ENCODE results near the gene IER5L.

The IER5L gene

DNA sequence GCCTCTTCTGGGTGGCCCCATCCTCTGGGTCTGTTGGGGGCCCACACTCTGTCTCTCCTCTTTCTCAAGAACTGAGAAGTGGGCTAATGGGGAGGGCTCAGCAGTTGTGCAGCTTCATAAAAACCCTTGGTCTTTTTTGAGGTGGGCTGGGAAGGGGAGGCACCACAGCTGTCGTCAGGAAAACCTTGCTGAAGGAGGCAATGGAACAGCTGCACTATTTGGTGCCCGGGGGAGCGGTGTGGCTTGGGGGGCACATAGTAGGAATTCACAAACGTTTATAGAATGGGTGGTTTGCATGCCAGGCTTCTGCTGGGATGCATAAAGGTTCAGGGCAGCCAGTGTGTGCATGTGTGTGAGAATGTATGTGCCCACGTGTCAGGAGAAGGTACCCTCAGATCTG lies 3.2 kb upstream of the IER5L start:
- H3K9me3 ChIP-seq (replicated peaks; ENCODE audit: insufficient read depth, low read length) = no peaks in the 10 kb centered on the region
- DNase-seq = no peak
- H3K9me2 ChIP-seq (replicated peaks; ENCODE audit: insufficient read depth, low read length) = no peaks in the 10 kb centered on the region
- H3K4me1 ChIP-seq (ENCODE audit: low read length) = peaks cover 13% of the 10 kb centered on the region
- TF ChIP-seq EZH2phosphoT487 (IDR thresholded peaks at IDR 0.05; ENCODE audit: low read length) (no peak), EZH2 (optimal IDR thresholded peaks at IDR 0.05; ENCODE audit: low read depth, low read length) (no peak)
- TF ChIP-seq, protein P1, sequence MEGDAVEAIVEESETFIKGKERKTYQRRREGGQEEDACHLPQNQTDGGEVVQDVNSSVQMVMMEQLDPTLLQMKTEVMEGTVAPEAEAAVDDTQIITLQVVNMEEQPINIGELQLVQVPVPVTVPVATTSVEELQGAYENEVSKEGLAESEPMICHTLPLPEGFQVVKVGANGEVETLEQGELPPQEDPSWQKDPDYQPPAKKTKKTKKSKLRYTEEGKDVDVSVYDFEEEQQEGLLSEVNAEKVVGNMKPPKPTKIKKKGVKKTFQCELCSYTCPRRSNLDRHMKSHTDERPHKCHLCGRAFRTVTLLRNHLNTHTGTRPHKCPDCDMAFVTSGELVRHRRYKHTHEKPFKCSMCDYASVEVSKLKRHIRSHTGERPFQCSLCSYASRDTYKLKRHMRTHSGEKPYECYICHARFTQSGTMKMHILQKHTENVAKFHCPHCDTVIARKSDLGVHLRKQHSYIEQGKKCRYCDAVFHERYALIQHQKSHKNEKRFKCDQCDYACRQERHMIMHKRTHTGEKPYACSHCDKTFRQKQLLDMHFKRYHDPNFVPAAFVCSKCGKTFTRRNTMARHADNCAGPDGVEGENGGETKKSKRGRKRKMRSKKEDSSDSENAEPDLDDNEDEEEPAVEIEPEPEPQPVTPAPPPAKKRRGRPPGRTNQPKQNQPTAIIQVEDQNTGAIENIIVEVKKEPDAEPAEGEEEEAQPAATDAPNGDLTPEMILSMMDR (IDR thresholded peaks at IDR 0.05; ENCODE audit: low read length) = no peak
- H3F3A ChIP-seq (ENCODE audit: insufficient read depth, low read length) = peaks cover 7% of the 10 kb centered on the region; the same call in 1 of the 2 replicates
- no peaks in the 10 kb centered on the region for H3K27me3 ChIP-seq (replicated peaks; ENCODE audit: insufficient read depth, low read length)
- H3K27ac ChIP-seq (ENCODE audit: low read length) = no peak overlapping the region
- H3K79me2 ChIP-seq (ENCODE audit: low read length) = peaks cover 6% of the 10 kb centered on the region; the same call in 1 of the 2 replicates
- no peak overlapping the region for H3K9ac ChIP-seq (ENCODE audit: low read length)
- no peaks in the 10 kb centered on the region for H3K36me3 ChIP-seq (replicated peaks; ENCODE audit: insufficient read depth, low read length)
- H3K4me3 ChIP-seq (ENCODE audit: low read length) = no peak overlapping the region
- H3K4me2 ChIP-seq (ENCODE audit: low read depth, low read length) = no peak overlapping the region
- no peak overlapping the region for H2AFZ ChIP-seq (ENCODE audit: low read length)
- H4K20me1 ChIP-seq (ENCODE audit: insufficient read depth, low read length) = no peaks in the 10 kb centered on the region

DNA sequence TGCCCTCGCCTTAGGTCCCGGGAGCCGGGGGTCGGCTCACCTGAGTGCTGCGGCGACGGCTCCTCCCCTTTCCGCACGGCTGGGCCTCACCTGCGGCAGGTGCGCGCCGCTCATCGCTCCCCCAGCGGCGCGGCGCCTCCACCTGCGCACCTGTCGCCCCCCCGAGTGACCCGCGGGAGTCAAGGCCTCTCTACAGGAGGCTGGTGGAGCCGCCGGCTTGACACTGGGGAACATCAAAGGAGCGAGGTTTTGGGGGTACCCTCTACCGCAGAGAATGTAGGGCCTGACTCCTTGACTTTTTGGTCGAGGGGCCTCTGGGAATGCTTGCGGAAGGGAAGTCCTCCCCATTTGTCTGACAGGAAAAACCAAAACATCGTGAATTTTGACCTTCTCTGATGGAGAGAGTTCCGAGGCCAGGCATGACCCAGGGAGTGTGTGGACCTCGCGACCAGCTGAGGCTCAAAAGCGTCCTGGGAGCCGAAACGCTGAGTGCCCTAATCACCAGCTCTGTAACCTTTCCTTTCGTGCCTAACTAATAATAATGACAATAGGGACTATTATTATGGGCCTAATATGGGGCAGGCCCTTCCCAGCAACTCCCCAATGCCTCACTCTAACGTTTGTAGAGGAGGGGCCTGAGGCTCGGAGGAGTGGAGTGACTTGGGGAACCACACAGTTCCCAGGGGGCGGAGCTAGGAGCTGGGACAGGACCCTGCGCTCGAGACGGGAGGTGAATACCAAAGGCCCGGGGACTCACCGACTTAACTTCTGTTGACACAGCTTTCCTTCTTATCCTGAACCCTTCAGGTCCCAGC lies 714 bp upstream of the IER5L start:
- DNase-seq = no peak
- H3K27me3 ChIP-seq (replicated peaks; ENCODE audit: insufficient read depth, low read length) = 0 out of 2 replicates have a peak, but pooled peaks cover under 1% of the 10 kb centered on the region

DNA sequence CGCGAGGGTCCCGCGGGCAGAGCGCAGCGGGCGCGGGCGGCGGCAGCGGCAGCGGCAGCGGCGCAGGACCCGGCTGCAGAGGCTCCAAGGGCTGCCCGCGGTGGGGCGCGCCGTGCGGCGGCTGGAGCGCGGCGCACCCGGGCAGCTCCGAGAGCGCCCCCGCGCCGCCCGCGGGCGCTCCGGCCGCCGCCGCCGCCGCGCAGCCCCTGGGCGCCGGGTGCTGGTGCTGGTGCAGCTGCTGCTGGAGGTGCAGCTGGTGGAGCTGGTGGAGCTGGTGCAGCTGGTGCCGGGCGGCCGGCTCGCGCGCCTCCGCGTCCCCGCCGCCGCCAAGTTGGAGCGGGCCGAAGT lies 644 bp downstream of the IER5L start:
- Histone ChIP-seq H3K4me2 (ENCODE audit: low read depth, low read length) (peak overlapping the region; percentile 92; the same call in 1 of the 2 replicates), H3K27ac (ENCODE audit: low read length) (no peak overlapping the region), H3K36me3 (replicated peaks; ENCODE audit: insufficient read depth, low read length) (no peaks in the 10 kb centered on the region), H3K9me2 (replicated peaks; ENCODE audit: insufficient read depth, low read length) (no peaks in the 10 kb centered on the region), H3K79me2 (ENCODE audit: low read length) (peaks cover 6% of the 10 kb centered on the region; the same call in 1 of the 2 replicates), H4K20me1 (ENCODE audit: insufficient read depth, low read length) (no peaks in the 10 kb centered on the region), H3K27me3 (replicated peaks; ENCODE audit: insufficient read depth, low read length) (peaks cover 14% of the 10 kb centered on the region), H3K4me1 (ENCODE audit: low read length) (peaks cover 13% of the 10 kb centered on the region; the same call in 1 of the 2 replicates), H3K4me3 (ENCODE audit: low read length) (peak overlapping the region; percentile 75), H2AFZ (ENCODE audit: low read length) (no peak overlapping the region), H3K9ac (ENCODE audit: low read length) (no peak overlapping the region), H3F3A (ENCODE audit: insufficient read depth, low read length) (peaks cover 27% of the 10 kb centered on the region), H3K9me3 (replicated peaks; ENCODE audit: insufficient read depth, low read length) (no peaks in the 10 kb centered on the region)
- peak; percentile 40 for DNase-seq
- TF ChIP-seq, protein P1 (IDR thresholded peaks at IDR 0.05; ENCODE audit: low read length) = no peak
- TF ChIP-seq EZH2phosphoT487 (IDR thresholded peaks at IDR 0.05; ENCODE audit: low read length) (no peak), EZH2 (optimal IDR thresholded peaks at IDR 0.05; ENCODE audit: low read depth, low read length) (no peak)

More for the DNA sequence above, 714 bp upstream of the IER5L start:
- Histone ChIP-seq H3K9ac (ENCODE audit: low read length) (no peak overlapping the region), H3K36me3 (replicated peaks; ENCODE audit: insufficient read depth, low read length) (no peaks in the 10 kb centered on the region), H2AFZ (ENCODE audit: low read length) (peak overlapping the region; percentile 77), H3K4me3 (ENCODE audit: low read length) (peak overlapping the region; percentile 75), H3K27ac (ENCODE audit: low read length) (no peak overlapping the region), H3K4me1 (ENCODE audit: low read length) (peaks cover 13% of the 10 kb centered on the region; the same call in 1 of the 2 replicates), H3K9me3 (replicated peaks; ENCODE audit: insufficient read depth, low read length) (no peaks in the 10 kb centered on the region), H3K79me2 (ENCODE audit: low read length) (peaks cover 6% of the 10 kb centered on the region; the same call in 1 of the 2 replicates), H4K20me1 (ENCODE audit: insufficient read depth, low read length) (no peaks in the 10 kb centered on the region), H3F3A (ENCODE audit: insufficient read depth, low read length) (peaks cover 27% of the 10 kb centered on the region), H3K9me2 (replicated peaks; ENCODE audit: insufficient read depth, low read length) (no peaks in the 10 kb centered on the region), H3K4me2 (ENCODE audit: low read depth, low read length) (peak overlapping the region; percentile 92)
- TF ChIP-seq EZH2 (optimal IDR thresholded peaks at IDR 0.05; ENCODE audit: low read depth, low read length) (no peak), EZH2phosphoT487 (IDR thresholded peaks at IDR 0.05; ENCODE audit: low read length) (no peak)
- TF ChIP-seq, protein P1 (IDR thresholded peaks at IDR 0.05; ENCODE audit: low read length) = no peak

Data from MM.1S (cell line).